HUES48 (cell line): Measurements from ENCODE around the gene NTM.

ENCODE experiments used
- H3K27ac ChIP-seq: one replicate; pipeline ENCODE4 v1.7.0; 2013; ENCODE audit warnings: low read depth, low read length, inconsistent platforms
- H3K27me3 ChIP-seq: 2 replicates; pipeline ENCODE4 v1.6.1; 2013; ENCODE audit warnings: mild to moderate bottlenecking, low read length; ENCODE audit not compliant: control insufficient read depth, insufficient read depth
- H3K36me3 ChIP-seq: 2 replicates; pipeline ENCODE4 v1.6.1; 2013; ENCODE audit warnings: low read length; ENCODE audit not compliant: control insufficient read depth, insufficient read depth
- H3K4me1 ChIP-seq: 2 replicates; pipeline ENCODE4 v1.6.1; 2013; ENCODE audit warnings: mild to moderate bottlenecking, low read length; ENCODE audit not compliant: control insufficient read depth, insufficient read depth
- H3K4me3 ChIP-seq: 2 replicates; pipeline ENCODE4 v1.5.1; 2013; ENCODE audit warnings: mild to moderate bottlenecking, low read depth, low read length
- H3K9ac ChIP-seq: 2 replicates; pipeline ENCODE4 v1.6.1; 2013; ENCODE audit warnings: mild to moderate bottlenecking, low read depth, low read length, moderate library complexity
- H3K9me3 ChIP-seq: 2 replicates; pipeline ENCODE4 v1.6.1; 2013; ENCODE audit warnings: low read length; ENCODE audit not compliant: control insufficient read depth, insufficient read depth

The NTM gene

DNA sequence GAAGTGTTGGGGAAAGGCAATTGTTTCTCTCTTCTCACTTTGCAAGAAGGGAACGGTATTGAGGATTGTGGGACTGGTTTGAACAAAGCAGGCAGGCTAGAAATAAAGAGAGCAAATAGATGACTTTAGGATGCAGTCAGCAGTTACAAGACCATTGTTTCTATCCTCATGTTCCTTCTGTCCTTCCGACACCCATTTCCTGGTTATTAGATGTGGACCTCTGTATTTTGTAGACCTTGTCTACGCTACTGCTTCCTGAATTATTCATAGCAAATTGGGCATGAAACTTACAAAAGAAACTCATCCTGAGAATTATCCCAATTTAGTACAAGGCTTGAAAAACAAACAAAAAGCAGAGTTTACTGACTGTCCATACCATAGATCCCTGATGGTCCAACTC is 656.3 kb downstream of the NTM start:
- Histone ChIP-seq H3K4me3 (no peak overlapping the region), H3K4me1 (peaks cover 18% of the 10 kb centered on the region; the same call in 1 of the 2 replicates), H3K27me3 (no peaks in the 10 kb centered on the region), H3K9ac (no peak overlapping the region), H3K27ac (no peak overlapping the region), H3K36me3 (no peaks in the 10 kb centered on the region), H3K9me3 (no peaks in the 10 kb centered on the region)

DNA sequence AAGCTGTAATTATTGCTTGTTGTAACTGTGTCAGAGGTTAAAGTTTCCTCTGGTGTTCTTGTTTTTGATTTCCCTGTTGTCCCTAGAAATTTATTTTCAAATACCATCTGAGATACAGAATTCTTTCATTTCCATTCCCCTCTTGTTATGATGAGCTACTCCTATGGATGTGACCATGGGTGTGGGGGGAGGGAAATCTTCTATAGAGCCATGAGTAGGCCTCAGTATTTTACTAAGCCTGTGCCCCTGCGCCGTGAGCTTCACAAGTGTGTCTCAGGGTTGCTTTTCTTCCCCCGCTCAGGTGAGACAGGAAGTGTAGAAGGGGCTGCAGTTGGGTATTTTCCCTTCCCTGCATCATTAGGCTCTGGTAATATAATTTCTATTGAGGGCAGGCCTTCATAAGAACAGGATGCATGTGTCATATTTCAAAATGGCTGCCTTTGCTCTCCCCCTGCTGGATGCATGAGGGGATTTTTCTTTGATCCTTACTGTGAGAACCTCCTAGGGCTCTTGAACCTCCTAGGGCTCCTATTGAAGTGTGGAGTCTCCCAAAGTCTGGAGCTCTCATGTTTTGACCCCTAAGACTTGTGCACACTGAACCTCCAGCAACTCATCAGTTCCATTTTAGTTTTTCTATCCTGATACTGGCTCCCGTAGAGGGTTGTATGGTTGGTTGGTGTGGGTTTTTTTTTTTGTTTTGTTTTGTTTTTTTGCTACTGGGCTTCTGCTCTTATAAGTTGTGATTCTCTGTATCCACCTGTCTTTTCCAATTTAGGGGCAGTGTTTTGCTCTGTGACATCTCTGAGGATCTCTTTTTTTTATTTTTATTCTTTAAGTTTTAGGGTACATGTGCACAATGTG is 658.2 kb downstream of the NTM start:
- H3K27ac ChIP-seq, result no peak overlapping the region
- H3K36me3 ChIP-seq, result no peaks in the 10 kb centered on the region
- no peaks in the 10 kb centered on the region for H3K9me3 ChIP-seq
- H3K4me3 ChIP-seq, result no peak overlapping the region
- H3K4me1 ChIP-seq, result peaks cover 18% of the 10 kb centered on the region; the same call in 1 of the 2 replicates
- no peaks in the 10 kb centered on the region for H3K27me3 ChIP-seq
- H3K9ac ChIP-seq, result no peak overlapping the region

DNA sequence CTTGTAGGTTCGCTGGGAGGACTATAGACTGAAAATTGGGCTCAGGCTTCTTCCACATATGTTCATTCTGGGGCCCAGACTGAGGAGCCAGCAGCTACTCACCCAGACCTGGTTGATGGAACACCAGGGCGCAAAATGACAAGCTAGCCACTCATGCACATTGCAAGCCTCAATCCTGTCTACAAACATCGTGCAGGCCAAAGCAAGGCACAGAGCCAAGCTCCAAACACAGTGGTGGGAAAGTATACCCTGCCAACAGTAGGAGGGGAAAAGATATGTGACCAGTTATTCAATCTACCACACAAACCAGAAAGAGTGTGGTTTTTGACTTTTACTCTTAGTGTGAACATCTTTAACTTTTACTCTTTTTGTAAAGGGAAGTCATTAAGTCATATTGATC is 660.5 kb downstream of the NTM start:
- Histone ChIP-seq H3K36me3 (no peaks in the 10 kb centered on the region), H3K9me3 (no peaks in the 10 kb centered on the region), H3K27ac (no peak overlapping the region), H3K9ac (no peak overlapping the region), H3K4me3 (no peak overlapping the region), H3K4me1 (0 out of 2 replicates have a peak, but pooled peaks cover 3% of the 10 kb centered on the region), H3K27me3 (no peaks in the 10 kb centered on the region)

GRCh38 chr11:132032555-132032954 is 662.1 kb downstream of the NTM start:
- H3K9me3 ChIP-seq, result no peaks in the 10 kb centered on the region
- H3K9ac ChIP-seq, result no peak overlapping the region
- H3K27ac ChIP-seq, result no peak overlapping the region
- H3K27me3 ChIP-seq, result no peaks in the 10 kb centered on the region
- no peaks in the 10 kb centered on the region for H3K36me3 ChIP-seq
- peaks cover 15% of the 10 kb centered on the region for H3K4me1 ChIP-seq
- no peak overlapping the region for H3K4me3 ChIP-seq

DNA sequence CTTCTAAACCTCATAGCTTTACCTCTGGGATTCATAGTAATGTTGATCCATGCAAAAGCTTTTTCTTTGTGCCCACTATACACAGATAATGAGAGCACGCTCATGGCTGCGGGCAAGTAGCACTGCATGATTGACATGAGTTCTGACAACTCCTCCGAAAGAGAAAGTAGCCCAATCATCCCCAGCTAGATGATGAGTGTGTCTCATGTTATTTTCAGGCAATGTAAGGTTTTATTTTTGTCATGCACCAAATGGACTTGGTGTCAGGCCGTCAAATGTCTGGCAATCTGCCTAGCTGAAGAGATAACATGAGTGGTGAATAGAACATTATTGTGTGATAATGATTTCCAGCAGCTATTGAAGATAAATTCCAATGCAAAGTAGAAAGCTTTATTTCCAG is 662.6 kb downstream of the NTM start:
- Histone ChIP-seq H3K27me3 (no peaks in the 10 kb centered on the region), H3K27ac (no peak overlapping the region), H3K36me3 (no peaks in the 10 kb centered on the region), H3K9me3 (no peaks in the 10 kb centered on the region), H3K4me3 (no peak overlapping the region), H3K4me1 (peaks cover 19% of the 10 kb centered on the region), H3K9ac (no peak overlapping the region)

- Histone ChIP-seq H3K9ac (no peak overlapping the region), H3K27me3 (no peaks in the 10 kb centered on the region), H3K27ac (no peak overlapping the region), H3K36me3 (no peaks in the 10 kb centered on the region), H3K9me3 (no peaks in the 10 kb centered on the region), H3K4me1 (peaks cover 19% of the 10 kb centered on the region), H3K4me3 (no peak overlapping the region)
Observed at GRCh38 chr11:132035228-132035627, 664.8 kb downstream of the NTM start.

DNA sequence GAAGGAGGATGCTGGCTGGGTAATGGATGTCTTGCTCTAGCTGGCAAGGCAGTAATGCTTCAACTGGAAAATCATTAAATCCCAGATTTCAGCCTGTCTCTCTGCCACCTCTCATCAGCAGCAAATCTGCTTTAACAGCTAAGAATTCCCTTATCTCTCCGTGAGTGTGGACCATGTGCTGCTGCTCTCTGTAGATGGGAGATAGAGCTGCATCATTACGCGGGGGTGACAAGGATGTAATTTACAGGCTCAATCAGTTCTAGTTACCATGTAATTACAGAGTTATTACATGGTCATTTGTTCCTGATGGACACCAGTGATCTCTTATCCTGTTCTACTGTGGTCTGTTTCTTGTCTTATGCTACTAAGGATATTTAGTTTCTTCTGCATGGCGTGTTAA is 665.4 kb downstream of the NTM start:
- H3K4me3 ChIP-seq, result no peak overlapping the region
- no peaks in the 10 kb centered on the region for H3K27me3 ChIP-seq
- H3K4me1 ChIP-seq, result peaks cover 19% of the 10 kb centered on the region
- no peaks in the 10 kb centered on the region for H3K36me3 ChIP-seq
- no peak overlapping the region for H3K9ac ChIP-seq
- H3K27ac ChIP-seq, result no peak overlapping the region
- H3K9me3 ChIP-seq, result no peaks in the 10 kb centered on the region

GRCh38 chr11:132036220-132036619 is 665.8 kb downstream of the NTM start:
- Histone ChIP-seq H3K36me3 (no peaks in the 10 kb centered on the region), H3K9me3 (no peaks in the 10 kb centered on the region), H3K4me1 (peaks cover 19% of the 10 kb centered on the region), H3K4me3 (no peak overlapping the region), H3K27me3 (no peaks in the 10 kb centered on the region), H3K9ac (no peak overlapping the region), H3K27ac (no peak overlapping the region)

- Histone ChIP-seq H3K9ac (no peak overlapping the region), H3K36me3 (no peaks in the 10 kb centered on the region)
Observed at GRCh38 chr11:132036746-132037466, 666.5 kb downstream of the NTM start.

GRCh38 chr11:132037467-132037862 is 667.0 kb downstream of the NTM start:
- no peaks in the 10 kb centered on the region for H3K36me3 ChIP-seq
- H3K27me3 ChIP-seq, result no peaks in the 10 kb centered on the region
- no peak overlapping the region; the same call in 1 of the 2 replicates for H3K4me3 ChIP-seq
- H3K9ac ChIP-seq, result no peak overlapping the region
- H3K4me1 ChIP-seq, result peaks cover 19% of the 10 kb centered on the region
- H3K9me3 ChIP-seq, result no peaks in the 10 kb centered on the region
- peak overlapping the region; percentile 86 for H3K27ac ChIP-seq

More at GRCh38 chr11:132036746-132037466, 666.5 kb downstream of the NTM start:
- H3K27ac ChIP-seq, result peak overlapping the region; percentile 86
- no peaks in the 10 kb centered on the region for H3K9me3 ChIP-seq
- H3K4me1 ChIP-seq, result peaks cover 19% of the 10 kb centered on the region
- H3K27me3 ChIP-seq, result no peaks in the 10 kb centered on the region
- no peak overlapping the region for H3K4me3 ChIP-seq

DNA sequence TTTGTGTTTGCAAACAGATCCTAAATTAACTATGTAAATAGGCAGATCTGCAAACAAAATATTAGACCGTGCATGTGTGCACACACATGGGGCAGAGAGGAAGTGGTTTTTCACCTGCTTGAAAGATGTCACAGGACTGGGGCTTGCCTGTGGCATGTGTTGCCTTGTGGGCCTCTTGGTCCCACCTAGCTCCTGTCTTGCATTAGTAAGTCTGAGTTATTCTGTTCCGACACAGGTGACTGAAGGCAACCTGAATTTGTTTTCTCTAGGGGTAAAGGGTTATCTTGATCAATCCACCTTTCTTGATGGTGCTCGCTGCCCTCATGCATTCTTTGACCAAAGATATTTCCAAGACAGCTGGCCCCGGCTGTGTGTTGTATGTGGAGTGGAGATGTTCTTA is 667.5 kb downstream of the NTM start:
- Histone ChIP-seq H3K9me3 (no peaks in the 10 kb centered on the region), H3K9ac (no peak overlapping the region), H3K4me1 (peaks cover 19% of the 10 kb centered on the region), H3K27ac (no peak overlapping the region), H3K27me3 (no peaks in the 10 kb centered on the region), H3K36me3 (no peaks in the 10 kb centered on the region), H3K4me3 (no peak overlapping the region; the same call in 1 of the 2 replicates)
